OCI-LY1 (cell line): ENCODE data around the gene TMEM119.

Experiments used
- CTCF ChIP-seq: fragments of 200-600 bp; sonication (generic), shearing (Covaris generic); IDR thresholded peaks from 2 replicates; pipeline ENCODE4 v1.5.1; 2017; ENCODE audit warnings: mild to moderate bottlenecking, antibody characterized with exemption, low read length, moderate library complexity, mixed read lengths
- EZH2 ChIP-seq: fragments of 200-600 bp; sonication (generic), shearing (Covaris generic); IDR thresholded peaks from 2 replicates; pipeline ENCODE4 v1.8.0; 2017; ENCODE audit warnings: borderline replicate concordance, mixed run types, mild to moderate bottlenecking, antibody characterized with exemption, low read length, moderate library complexity, mixed read lengths

- TF ChIP-seq CTCF (no peak), EZH2 (no peak)
Observed at GRCh38 chr12:108602209-108602705, 4.4 kb upstream of the TMEM119 start.
